GM19328 (cell line): Measurements from ENCODE around the gene PGAP6.
"Not testable (repeated sequence)": the region's sequence is repeated elsewhere in the genome, so short reads cannot be mapped to it uniquely, and the experiment has no call there.

Experiments
- ATAC-seq: cut with Tn5 transposase; IDR thresholded peaks from one replicate; pipeline ENCODE4 v1.9.1; 2021; ENCODE audit warnings: mild to moderate bottlenecking, moderate library complexity; ENCODE audit not compliant: unreplicated experiment

The PGAP6 gene

DNA sequence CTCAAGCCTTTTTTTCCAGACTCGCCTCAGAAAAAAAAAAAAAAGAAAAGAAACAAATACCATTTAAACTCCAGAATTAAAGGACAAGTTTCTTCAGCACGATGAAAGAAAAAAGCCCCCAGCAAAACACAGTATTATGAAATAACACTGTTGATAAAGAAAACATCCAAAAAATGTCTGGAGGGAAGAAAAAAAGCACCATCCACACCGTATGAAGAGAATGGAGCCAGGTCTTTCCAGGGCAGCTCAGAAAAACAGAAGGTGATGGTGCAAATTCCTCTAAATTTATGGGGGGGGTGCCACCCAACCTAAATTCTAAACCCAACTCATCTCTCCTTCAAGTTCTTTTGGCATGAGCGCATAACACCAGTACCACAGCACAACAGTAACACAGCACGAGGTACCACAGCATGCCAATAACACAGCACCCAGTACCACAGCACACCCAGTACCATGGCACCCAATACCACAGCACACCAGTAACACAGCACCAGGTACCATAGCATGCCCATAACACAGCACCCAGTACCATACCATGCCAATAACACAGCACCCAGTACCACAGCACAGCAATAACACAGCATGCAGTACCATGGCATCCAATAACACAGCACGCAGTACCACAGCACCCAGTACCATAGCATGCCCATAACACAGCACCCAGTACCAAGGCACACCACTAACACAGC lies 48.2 kb downstream of the PGAP6 start:
- ATAC-seq, result no peak

DNA sequence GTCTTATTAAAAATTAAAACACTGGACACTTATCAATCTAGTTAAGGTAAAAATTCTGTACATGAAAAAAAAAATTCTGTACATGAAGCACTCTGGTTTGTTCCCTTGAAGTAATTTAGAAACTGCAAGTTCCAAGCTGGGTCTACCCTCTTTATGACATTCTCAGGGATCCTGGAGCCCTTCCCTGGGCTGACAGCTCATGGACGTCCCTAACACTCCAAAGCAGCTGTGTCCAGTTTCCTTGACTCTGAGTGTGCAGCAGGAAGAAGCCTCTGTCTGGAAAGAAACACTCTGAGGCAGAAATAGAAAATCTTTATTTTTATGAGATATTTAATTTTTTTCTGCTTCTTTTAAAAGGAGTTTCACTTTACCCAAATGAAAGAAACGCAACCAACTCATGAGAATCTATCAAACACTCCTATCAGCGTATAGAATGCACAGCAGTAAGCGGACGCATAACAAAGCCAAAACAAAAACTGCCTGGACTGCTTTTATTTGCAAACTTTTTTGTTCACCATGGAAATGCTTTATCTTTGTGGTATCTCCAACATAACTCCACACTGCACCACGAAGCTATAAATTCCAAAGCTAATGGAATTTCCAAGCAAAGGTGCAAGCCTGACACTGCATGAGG lies 50.5 kb downstream of the PGAP6 start:
- ATAC-seq, result not testable (repeated sequence)

DNA sequence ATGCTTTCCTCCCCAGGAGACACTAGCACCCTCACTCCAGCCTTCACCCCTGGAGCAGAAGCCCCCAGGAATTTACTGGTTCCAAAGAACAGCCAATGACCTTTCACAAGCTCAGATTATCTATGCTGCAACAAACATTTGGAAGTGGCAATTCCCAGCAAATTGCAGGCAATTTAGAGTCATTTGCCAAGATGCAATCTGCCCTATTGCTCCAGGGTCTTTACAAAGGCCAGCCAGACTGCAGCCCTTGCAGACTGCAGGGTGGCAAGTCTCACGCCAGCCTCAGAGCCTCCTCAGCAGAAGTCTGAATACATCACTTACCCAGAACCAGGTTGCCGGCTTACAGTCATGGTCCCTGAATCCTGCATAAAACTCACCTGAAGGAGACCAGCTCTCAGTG lies 51.0 kb downstream of the PGAP6 start:
- no peak for ATAC-seq

DNA sequence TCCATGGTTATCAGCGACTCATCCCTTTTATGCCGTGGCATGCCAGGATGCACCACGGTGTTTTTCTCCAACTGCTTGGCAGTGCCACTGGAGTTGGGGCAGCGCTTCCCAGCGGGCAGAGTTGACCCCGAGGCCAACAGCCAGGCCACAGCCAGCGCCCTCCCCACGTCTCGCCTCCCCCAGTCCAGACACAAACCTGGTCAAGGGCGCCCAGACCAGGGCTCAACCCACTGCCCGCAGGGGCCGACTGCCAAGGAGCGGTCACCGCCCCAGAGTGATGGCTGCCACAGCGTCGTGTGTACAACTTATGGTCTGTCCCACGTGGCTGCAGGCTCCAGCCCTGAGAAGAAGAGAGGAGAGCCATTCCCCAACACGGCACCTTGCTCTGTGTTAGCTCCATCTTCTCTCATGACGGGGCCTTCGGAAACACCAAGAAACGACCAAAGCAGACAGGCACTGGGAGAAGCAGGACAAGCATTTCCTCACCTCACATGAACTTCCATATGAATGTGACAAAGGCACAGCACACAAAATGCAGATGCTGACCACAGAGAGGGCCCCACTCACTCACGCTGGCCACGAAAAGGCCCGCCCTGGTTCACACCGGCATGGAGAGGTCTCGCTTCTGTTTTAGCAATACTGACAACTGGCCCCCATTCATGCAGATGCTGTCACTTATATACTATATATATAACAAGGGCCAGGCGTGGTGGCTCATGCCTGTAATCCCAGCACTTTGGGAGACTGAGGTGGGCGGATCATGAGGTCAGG lies 56.2 kb downstream of the PGAP6 start:
- no peak for ATAC-seq

DNA sequence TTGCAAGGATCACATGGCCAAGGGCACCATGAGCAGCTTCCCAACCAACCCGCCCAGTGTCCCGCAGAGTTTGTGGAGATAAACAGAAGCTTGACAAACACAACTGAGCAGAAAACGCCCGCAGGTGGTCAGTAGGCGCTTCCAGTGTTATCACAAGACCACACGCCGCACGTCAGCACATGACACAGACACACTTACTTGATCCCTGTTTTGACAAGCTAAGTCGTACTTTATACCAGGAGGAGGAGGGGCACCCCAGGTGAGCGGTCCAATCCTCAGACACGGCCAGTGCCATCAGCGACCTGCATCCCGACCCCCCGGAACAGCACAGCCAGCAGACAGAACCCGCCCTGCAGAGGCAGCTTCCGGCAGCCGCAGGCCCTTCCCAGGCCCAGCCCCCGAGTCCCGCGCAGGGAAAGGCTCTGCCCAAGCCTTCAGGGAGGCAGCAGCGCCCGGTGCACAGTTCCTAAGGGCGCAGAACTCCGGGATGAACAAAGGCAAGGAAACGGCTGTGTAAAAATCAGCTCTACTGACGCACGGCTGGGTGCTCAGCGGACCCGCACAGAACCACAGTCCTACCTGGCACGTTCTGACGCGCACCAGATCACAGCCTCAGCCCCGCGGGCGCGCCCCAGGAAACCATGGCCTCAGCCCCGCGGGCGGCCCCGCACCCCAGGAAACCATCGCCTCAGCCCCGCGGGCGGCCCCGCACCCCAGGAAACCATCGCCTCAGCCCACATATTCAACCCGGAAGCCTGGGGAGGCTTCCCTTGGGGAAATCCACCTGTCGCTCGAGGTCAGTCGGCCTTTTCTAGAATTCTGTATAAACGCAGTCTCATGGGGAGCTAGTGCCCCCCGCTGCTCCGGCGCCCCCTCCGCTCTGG lies 57.1 kb downstream of the PGAP6 start:
- peak; percentile 50 for ATAC-seq

DNA sequence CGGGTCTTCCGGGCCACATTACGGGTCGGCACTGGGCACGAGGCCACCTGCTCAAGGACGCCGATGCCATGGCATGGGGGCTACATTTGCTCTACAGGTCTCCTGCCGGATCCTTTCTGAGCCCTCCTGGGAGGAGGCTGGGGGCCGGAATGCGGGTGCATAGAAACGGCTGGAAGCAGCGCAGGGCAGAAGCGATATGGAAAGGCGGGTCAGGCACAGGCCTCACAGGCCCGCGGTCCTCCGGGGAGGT lies 57.7 kb downstream of the PGAP6 start:
- ATAC-seq, result no peak

DNA sequence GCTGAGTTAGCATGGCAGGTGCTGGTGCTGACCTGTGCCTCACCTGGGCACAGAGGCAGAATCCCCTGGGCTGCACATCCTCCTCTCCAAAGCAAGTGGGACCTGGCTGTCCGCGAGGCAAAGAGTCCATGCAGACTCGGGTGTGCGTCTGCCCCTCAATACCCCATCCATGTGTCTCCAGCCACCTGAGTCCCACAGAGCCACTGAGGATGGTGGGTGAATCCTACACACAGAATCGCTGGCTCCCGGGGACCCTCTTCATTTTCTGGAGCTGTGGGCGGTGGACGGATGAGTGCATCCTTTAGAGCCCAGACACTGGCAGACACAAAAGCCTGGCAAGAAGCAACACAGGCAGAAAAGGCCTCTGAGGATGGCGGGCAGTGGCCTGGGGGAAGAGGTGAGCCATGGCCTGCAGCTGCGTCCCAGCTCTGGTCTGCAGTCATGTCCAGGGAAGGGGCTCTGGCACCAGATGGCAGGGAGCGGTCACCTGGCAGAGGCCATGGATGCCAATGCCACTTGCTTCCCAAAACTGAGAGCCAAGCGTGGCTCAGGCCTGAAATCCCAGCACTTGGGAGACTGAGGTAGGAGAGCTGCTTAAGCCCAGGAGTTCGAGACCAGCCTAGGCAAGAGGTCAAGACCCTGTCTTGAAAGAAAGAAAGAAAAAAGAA lies 59.2 kb downstream of the PGAP6 start:
- ATAC-seq, result no peak

DNA sequence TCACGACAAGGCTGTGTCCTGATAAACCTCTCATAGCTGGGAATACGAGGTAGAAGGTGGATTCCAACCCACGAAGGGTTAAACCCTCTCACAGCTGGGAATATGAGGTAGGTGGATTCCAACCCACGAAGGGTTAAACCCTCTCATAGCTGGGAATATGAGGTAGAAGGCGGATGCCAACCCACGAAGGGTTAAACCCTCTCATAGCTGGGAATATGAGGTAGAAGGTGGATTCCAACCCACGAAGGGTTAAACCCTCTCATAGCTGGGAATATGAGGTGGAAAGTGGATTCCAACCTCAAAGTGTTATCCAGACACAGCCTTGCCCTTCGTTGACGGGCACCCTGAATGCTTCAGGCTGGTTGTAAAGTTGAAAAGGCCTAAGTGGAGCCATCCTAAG lies 60.2 kb downstream of the PGAP6 start:
- ATAC-seq, result no peak
